Activated T-cell treated with anti-CD3 and anti-CD28 coated beads, Interleukin-2, amount 50 U/mL, for 48 hours (primary cell): Measurements from ENCODE around the gene PAFAH1B2.
"Not testable (repeated sequence)": the region's sequence is repeated elsewhere in the genome, so short reads cannot be mapped to it uniquely, and the experiment has no call there.

Source experiments
- DNase-seq, 2 experiments: peaks; one replicate each; pipeline ENCODE4 v3.0.0-alpha.2; 2020

Gene PAFAH1B2

DNA sequence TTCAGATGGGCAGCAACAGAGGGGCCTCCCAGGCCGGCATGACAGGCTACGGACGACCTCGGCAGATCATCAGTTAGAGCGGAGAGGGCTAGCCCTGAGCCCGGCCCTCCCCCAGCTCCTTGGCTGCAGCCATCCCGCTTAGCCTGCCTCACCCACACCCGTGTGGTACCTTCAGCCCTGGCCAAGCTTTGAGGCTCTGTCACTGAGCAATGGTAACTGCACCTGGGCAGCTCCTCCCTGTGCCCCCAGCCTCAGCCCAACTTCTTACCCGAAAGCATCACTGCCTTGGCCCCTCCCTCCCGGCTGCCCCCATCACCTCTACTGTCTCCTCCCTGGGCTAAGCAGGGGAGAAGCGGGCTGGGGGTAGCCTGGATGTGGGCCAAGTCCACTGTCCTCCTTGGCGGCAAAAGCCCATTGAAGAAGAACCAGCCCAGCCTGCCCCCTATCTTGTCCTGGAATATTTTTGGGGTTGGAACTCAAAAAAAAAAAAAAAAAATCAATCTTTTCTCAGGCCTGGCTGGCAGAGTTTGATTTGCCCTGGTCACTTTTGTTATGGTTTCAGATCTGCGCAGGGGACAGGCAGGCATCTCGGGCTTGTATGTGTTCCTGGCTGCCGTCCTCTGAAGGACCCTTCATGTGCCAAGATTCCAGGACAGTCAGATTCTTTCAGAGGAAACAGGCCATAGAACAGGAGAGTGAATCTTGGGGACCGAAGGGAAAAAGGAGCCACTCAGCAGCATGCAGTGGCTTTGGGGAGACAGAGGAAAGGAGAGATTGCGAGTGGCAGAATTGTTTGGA is 60.4 kb downstream of the PAFAH1B2 start:
- DNase-seq: no peak

- DNase-seq: no peak
Measured at GRCh38 chr11:117205211-117205818, 61.2 kb downstream of the PAFAH1B2 start.

- not testable (repeated sequence) for DNase-seq
Measured at GRCh38 chr11:117206111-117206510, 62.0 kb downstream of the PAFAH1B2 start.

- not testable (repeated sequence) for DNase-seq
Measured at GRCh38 chr11:117206859-117207258, 62.8 kb downstream of the PAFAH1B2 start.

DNA sequence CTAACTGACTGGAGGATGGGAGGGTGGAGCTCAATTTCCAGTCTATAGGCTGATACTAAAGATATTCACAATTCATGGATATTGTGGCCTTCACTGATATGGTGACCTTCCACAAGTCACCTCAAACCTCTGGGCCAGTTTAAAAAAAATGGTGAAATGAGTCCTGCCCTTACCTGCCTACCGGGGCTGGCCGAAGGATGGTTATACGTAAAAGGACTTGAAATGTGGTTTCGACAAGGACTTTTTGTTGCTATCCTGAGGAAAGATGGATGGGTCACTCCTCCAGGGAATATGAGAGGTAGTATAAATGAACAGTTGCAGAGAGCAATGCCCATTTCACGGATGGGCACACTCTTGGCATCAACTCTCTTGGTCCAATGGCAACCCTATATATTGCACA is 63.4 kb downstream of the PAFAH1B2 start:
- not testable (repeated sequence) for DNase-seq

GRCh38 chr11:117208710-117209109 is 64.6 kb downstream of the PAFAH1B2 start:
- DNase-seq: not testable (repeated sequence)

- DNase-seq: not testable (repeated sequence)
Measured at GRCh38 chr11:117209351-117210125, 65.5 kb downstream of the PAFAH1B2 start.

- no peak for DNase-seq
Measured at GRCh38 chr11:117210620-117211019, 66.5 kb downstream of the PAFAH1B2 start.

DNA sequence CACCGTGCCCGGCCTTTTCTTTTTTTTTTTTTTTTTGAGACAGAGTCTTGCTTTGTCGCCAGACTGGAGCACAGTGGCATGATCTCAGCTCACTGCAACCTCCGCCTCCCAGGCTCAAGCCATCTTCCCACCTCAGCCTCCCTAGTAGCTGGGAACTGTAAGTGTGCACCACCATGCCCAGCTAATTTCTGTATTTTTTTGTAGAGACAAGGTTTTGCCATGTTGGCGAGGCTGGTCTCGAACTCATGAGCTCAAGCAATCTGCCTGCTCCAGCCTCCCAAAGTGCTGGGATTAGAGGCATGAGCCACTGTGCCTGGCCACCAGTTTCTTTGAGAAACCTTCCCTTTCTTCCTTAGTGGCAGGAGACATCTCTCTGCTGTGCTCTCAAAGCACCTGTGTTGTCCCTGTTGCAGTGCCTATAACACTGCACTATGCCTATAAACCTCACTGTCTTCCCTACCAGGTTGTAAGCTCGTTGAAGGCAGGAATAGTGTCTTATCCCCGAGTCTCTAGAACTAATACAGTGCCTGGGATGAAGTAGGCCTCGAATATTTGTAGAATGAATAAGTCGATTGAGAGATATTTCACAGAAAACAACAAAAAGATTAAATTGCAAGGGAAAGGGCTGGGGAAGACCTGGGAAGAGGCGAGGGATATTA is 68.7 kb downstream of the PAFAH1B2 start:
- DNase-seq: no peak

- DNase-seq: no peak
Measured at GRCh38 chr11:117214404-117215110, 70.5 kb downstream of the PAFAH1B2 start.

DNA sequence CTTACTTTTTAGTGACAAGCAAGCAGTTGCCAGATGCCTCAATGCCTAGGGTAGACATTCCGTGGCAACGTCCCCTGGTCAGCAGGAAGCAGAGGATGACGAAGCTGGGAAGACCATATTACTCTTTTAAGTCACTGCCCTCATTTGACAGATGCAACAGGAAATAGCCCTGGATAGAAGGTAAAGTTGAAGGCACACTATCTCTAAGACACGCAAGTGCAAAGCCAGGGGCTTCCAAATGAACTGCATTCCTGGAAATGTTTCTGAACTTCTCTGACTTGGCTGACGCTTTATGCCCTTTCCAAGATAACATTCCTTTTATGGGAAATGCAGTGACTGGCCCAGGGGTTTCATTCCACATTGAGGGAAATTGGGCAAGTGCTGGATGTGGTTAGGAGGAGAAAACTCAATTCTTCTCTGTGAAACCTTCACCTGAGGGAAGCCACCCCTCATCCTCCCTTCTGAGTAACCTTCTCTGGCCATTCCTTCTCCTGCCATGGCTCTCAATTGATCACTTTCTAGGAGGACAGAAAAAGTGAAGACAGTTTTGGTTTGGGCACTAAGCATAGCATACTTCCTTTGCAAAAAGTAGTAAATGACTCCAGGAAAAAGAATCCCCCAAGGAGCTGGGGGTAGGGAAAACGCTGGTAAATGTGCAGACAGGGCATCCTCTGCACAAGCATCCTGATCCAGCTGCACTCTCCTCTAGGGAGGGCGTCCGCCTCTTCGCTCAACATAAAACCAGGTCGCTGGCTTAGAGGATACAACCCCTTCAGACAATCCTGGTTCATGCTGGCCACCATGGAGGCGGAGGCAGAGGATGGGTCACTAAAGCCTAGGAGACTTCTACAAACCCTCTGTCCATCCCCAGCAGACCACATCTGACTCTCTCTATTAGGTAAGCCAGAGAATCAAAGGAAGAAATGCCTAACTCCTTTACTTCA is 73.3 kb downstream of the PAFAH1B2 start:
- DNase-seq: no peak

GRCh38 chr11:117218133-117218915 is 74.2 kb downstream of the PAFAH1B2 start:
- DNase-seq: no peak

DNA sequence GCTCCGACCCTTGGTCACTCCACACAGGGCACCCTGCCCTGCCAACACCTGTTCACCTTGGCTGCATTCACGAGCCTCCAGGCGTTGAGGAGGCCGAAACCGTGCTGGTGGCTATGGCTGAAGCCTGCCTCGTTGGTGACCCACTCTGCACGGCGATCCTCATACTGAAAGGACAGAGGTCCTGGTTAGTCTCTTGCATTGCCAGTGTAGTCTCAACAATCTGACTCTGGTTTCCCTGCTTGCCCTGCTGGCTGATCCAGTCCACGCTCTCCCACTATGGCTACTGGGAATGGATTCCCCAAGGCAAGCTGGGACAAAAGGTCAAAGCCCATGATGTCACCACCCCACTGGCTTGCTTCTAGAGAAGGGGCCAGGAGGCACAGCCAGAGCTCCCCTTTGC is 74.9 kb downstream of the PAFAH1B2 start:
- DNase-seq: no peak

DNA sequence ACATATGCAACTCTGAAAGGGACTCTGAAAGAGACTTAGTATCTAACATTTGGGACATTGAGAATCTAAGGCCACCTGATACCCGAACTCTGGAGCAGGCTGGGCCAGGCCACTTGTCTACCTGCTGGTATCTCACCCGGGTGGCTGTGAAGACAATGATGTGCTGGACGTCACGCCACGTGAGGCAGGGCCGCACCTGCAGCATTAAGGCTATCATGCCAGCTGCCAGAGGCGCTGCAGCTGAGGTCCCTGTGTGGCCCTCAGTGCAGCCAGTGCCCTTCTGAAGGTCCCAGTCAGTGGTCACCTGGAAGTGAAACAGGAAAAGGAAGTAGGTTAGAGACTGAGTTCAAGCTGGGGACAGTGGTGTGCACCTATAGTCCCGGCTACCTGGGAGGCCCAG is 75.4 kb downstream of the PAFAH1B2 start:
- no peak for DNase-seq

- no peak for DNase-seq
Measured at GRCh38 chr11:117219995-117220394, 75.9 kb downstream of the PAFAH1B2 start.

- no peak for DNase-seq
Measured at GRCh38 chr11:117220568-117220967, 76.5 kb downstream of the PAFAH1B2 start.

DNA sequence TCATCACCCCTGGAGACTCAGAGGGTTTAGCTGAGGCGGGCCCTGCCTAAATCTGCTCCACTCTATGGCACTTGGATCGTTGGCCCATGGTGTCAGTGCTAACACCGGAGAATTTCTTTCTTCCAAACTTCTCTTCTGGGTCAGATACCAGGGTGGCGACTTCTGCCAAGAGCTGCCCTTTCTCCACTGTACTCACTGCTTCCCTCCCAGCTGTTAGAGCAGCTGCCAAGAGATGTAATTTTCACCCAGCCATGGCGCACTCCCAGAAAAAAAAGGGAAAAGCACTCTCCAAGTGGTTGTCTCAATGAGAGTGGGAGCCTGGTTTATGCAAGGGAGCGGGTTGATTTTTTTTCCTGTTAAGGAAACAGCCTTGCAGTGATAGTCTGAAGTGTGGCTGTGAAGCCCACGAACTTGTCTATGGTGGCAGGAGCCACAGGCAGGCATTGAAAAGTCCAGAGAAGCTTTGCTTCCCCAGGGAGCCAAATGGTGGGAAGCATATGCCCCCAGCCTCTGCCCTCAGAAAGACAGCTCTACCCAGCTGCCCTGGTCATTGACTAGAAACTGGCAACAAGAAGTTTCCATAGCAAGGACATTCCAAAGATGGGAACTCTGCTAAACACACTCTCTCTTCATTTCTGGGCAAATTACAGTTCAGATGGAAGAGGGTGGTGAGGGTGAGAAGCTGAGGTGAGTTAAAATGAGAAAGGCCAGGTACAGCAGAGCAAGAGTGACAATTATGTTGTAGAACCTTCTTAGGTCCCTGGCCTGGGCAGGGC is 77.1 kb downstream of the PAFAH1B2 start:
- DNase-seq: no peak

- DNase-seq: no peak
Measured at GRCh38 chr11:117221775-117222517, 77.9 kb downstream of the PAFAH1B2 start.
